HG03457 (cell line): Measurements from ENCODE around the gene ISL1.

Experiments
- ATAC-seq: cut with Tn5 transposase; IDR thresholded peaks from one replicate; pipeline ENCODE4 v1.9.1; 2021; ENCODE audit warnings: moderate number of reproducible peaks; ENCODE audit not compliant: unreplicated experiment

Gene ISL1

DNA sequence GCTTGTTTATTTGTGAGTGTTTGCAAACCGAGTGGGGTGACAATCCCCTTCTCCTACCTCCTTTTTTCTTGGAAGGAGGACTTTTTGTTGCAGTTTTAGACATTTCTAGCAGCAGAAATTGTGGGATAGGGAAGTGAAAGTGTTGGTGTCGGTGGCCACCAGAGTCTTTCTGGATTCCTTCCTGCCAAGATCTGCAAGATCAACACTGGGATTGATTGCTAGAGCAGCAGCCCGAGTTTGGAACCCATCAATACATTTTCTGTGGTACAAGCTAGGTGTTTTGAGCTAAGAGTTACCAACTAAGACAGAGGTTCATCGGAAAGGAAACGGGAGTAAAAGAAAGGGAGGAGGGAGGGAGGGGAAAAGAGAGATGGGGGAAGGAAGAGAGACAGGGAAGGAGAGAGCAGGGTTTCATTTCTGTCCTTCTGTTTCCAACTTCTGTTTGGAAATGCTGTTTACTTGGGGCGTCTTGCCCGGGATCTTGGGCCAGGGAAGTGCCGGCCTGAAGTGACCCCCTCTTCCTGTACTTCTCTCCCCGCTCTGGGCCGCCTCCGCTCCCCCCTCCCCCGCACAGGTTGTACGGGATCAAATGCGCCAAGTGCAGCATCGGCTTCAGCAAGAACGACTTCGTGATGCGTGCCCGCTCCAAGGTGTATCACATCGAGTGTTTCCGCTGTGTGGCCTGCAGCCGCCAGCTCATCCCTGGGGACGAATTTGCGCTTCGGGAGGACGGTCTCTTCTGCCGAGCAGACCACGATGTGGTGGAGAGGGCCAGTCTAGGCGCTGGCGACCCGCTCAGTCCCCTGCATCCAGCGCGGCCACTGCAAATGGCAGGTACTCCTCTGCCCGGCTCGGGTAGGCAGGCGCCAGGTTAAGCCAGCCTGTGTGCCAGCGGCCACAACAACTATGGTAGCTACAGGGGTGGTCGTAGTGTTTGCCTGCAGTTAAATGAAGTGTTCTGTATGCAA, 4.0 kb downstream of the ISL1 start:
- no peak for ATAC-seq

DNA sequence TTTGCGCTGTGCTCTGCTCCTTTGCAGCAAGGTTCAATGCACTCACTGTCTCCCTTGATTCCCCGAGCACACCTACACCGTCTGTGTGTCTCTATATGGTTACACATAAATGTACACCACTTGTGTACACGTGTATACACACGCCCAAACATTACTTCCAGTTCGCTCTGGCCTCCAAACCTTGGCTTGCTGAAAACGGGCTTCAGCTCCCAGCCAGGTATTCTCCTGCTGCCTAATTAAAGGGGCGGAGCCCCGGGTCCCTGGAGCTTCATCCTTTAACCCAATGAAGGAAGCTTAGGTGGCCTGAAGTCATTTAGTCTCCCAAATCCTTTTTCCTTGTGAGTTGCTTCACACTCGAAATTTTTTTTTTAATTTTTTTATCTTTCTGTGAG, 4.6 kb downstream of the ISL1 start:
- ATAC-seq = no peak

DNA sequence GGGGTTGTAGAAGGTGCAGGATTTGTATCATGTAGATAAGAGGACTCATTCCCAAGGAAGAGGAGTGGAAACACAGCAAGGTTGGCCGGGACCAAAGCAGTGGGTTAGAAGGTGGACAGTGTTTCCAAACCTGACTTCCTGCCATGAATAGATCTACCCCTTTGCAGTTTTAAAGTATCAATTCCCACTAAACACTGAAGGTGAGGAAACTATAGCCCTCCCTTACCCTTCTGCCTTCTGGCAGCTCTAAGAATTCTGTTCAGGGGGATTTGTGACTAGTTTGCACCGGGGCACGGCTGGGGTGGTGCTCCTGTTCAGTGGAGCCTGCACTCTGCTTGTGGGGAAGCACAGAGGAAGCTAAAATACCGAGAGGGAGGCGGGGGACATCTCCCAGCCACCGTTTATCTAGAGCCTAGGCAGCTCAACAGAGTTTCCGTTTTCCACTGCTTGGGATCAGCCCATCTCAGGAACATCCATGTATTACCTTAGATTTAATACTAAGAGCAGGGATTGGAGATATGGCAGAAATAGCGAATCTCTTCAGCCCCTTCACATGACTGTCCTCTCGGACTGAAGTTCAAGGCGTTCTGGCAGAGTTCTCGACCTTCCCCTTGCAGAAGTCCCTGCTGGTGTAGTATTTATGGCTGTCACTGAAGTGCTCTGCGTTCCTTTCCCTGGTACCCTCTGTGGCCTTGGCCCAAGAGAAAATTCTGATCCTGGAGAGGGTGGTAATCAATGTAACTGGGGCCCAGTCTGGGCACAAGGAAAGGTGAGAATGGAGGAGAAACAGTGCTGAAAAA, 5.4 kb downstream of the ISL1 start:
- no peak for ATAC-seq

DNA sequence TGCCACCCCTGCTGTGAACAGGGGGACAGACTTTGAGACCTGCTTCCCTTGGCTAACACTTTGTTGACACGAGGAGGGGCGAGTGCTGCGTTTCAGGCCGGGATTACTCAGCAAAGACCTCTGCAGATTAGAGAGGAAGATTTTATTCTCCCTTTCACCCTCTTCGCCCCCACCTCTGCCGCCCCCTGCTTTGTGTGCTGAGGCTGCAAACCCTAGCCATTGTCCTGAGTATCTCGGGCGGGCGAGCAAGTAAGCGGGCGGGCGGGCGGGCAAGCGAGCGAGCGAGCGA, 6.0 kb downstream of the ISL1 start:
- ATAC-seq = no peak

DNA sequence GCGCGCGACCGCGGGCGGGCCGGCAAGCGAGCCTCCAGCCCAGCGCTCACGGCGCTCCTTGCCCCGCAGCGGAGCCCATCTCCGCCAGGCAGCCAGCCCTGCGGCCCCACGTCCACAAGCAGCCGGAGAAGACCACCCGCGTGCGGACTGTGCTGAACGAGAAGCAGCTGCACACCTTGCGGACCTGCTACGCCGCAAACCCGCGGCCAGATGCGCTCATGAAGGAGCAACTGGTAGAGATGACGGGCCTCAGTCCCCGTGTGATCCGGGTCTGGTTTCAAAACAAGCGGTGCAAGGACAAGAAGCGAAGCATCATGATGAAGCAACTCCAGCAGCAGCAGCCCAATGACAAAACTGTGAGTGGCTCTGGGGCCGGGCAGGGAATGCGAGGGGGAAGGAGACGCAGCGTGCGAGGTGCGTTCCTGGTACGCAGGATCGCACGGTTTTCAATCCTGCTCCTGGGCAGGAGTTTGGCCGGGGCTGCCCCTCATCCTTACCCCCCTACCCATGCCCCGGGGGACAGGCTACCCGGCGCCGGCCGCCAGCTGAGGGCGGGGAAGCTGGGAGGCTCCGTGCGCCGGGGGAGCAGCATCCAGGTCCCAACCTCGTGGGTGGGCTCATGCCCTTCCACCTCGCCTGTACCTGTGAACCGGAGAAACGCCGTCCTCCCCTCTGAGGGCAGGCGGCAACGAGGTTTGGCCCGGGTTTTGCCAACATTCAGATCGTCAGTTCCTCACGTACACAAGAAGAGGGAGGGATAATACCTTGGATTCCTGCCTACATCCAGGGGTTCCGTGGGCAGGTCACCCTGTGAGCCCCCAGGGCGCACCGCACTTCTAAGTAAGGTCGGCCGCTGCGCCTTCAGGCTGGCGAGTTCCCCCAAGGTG, 6.6 kb downstream of the ISL1 start:
- ATAC-seq = no peak

DNA sequence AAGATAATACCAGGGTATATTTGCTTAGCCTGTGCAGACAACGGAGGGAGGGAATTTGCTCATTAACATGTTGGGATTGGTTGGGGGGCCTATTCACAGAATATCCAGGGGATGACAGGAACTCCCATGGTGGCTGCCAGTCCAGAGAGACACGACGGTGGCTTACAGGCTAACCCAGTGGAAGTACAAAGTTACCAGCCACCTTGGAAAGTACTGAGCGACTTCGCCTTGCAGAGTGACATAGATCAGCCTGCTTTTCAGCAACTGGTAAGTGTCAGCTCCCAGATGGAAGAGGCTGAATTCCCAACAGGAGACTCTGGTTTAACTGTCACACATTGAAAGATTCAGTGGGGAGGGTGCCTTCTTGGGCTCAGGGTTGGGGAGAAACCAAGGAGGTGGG, 7.9 kb downstream of the ISL1 start:
- ATAC-seq = no peak

DNA sequence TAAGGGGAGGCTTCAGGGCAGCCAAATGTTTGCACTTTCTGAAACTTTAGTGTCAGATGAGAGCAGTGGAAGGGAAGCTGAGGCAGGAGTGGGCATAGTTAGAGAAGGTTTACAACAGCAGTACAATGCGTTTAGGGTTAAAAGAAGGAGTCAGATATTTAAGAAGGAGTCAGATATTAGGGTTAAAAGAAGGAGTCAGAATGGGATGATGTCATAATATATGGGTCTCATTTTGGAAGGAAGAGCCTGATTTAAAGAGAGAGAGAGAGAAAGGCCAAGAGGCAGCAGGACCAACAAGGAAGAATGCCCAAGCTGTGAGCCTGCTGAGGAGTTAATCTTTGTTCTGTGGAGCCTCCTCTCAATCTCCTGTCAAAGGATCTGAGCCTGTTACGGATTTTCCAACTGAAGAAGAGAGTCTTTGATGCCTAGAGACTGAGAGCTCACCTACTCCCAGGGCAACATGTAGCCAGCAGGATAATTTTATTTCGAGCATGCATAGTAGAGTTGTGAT, 9.5 kb downstream of the ISL1 start:
- no peak for ATAC-seq

DNA sequence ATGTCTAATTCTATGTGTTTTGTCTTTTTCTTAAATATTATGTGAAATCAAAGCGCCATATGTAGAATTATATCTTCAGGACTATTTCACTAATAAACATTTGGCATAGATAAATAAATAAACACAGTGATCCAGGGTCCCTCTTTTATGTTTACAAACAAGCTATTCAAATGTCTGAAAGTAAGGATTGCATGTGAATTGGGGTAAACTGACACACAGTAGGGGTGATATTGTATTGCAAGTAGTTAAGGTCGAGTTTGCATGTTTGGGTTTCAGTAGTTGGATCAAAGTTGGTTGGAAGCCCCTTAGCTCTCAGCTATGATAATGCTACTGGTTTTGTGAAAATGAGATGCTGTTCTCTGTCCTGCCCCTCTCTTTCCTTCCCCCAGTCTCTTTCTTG, 11.4 kb downstream of the ISL1 start:
- ATAC-seq = no peak

DNA sequence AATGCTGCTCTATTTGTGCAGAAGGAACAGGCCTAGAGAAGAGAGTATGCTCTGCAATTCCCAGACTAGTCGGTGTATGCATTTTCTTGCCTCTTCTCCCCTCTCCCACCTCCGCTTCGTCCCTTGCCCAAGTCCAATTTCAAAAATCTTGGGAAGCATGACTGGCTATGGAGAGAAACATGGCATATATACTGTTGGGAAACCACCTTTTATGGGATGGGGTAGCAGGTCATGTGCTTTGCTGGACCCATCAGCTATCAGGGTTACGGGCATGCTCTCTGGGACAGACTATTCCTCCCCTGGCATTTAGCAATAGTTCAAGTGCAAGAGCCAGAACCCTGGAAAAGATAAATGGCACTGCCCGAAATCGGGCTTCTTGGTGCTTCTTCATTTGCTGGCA, 12.0 kb downstream of the ISL1 start:
- no peak for ATAC-seq

DNA sequence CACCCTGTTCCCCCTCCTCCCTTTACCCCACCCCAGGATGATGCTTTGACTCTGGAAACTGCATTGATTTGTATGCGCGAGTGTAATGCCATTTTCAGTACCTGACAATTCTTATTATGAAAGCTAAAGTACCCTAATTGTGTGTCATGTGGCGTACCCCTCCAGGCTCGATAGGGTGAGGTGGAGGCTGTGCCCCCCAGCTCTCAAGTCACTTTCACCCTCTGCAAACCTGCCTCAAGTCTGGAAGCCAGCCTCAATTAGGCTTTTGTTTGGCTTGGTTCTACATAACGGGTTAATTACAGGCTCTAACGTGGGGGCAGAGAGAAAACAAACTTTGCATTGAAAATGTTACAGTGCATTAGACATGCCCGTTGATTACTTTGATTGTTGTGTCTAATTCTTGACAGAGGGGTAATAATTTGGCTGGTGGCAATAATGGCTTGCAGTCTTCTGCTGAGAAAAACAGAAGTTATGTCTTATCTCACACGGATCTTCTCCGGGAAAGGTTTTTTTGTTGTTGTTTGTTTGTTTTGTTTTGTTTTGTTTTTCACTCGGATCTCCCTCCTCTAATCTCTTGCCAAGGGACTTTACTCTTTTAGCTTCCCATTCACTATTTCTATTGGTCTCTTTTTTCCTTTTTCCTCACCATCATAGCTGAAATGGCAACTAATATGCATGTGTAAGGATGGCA, 12.6 kb downstream of the ISL1 start:
- ATAC-seq = no peak

DNA sequence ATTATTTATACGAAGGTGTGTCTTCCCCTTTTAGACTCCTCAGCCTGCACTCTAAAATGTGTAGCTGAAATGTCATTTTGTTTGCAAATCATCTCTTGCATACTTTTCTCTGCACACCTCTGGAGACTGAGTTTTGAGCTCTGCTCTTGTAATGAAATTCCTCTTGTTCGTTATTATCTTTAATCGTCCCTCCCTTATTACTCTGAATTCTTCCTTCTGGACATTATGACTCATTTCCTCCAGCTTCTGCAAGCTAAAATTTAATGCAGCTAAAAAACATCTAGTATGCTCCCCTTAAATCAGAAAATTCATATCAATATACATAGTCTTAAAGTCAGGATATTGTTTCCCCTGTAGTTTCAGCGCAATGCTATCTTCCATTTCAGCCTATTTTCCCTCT, 13.5 kb downstream of the ISL1 start:
- no peak for ATAC-seq

DNA sequence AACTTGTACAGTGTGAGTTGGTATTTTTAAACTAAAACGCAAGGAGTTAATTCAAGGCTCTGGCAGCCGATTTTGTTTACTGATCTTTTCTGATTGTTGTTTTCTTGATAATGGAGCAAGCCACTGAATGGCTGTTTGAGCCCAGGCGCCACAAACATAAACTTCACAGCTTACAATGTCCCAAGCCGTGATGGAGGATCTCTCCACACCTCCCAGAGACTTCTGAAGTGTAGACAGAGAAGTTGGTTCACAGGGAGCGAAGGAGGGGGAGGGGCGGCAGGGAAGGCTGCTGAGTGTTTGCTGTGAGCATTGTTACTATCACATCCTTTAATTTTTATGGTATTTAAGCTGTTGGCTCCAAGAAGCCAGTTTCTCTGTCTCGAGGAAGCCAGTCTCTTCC, 14.7 kb downstream of the ISL1 start:
- ATAC-seq = no peak

DNA sequence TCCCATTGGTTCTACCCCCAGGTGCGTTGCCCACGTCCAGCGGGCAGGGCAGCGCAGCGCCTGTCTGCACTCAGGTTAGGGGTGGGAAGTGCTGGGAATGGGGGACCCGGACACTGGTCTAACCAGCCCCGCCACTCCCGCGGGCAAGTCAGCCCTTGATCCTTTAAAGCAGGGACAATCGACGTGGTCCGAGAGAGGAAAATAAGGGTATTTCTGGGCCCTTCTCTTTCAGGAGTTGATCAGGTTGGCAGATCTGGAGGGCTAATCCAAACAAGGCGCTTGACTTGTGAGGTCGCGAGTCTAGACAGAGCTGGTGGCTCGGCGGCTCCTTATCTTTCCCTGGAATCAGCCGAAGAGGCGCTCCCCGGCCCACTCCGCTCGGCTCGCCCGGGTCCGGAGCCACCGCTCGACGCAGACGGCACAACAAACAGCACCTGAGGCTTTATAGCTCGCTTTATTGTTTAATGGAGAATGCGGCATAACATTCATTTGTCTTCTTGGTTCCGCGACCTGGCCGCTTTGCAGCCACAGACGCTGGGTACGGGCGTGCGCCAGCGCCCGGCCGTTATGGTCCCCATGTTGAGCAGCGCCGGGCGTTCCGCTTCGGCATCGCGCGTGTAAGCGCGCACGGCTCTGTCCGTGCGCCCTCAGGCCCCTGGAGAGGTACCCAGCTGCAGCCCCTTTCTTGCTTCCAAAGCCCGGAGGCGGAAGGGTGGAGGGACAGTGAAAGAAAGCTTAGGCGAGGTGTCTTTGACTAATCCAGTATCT, 15.8 kb downstream of the ISL1 start:
- no peak for ATAC-seq

DNA sequence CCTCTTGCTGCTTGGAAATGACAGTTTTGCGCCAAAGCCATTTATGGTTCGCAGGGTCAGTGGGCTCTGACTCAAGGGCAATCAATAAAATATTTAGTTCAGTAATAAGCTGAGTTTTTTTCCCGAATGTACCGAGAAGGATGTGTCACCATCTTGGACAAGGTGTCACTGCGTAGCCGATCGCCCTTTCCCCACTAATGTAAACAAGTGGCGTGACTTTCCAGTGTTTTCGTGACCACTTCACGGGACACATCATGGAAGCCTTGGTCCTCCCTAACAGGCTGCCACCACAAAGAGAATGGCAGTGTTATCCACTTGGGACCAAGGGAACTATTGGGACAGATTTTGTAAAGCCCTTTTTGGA, 16.4 kb downstream of the ISL1 start:
- ATAC-seq = no peak

DNA sequence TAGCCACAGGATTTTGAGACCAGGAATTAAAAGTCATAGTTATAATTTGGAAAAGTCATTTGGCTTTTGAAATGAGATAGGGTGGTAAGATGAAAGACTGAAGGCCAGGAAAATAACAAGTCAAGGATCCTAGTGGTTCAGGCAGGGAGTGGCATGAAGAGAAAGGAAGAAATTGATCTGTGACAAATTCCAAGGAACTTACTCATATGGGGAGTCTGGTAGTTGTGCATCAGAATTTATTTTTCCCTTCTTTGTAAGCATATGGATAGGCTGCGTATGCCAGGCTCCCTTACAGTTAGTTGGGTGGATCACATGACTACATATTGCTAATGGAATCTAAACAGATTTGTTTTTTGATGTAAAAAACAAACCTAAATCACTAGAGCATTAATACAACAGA, 21.0 kb downstream of the ISL1 start:
- no peak for ATAC-seq

DNA sequence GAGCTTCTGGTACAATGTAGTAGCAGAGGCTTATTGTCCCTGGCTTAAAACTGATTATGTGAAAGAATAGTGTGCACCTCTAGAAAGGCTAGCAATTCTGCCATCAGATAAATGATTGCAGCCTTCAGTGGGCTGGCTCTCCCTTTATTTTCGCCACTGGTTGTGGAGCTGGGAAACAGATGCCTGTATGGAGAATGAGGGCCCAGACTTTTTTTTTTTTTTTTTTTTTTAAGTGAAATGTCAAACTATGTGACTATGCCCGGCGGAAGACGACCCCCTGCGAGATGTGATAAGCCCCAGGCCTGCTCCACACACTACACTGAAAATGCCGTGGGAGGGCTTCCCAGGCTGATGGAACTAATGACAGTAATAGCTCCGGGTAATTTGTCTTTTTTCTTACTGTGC, 28.7 kb downstream of the ISL1 start:
- no peak for ATAC-seq

DNA sequence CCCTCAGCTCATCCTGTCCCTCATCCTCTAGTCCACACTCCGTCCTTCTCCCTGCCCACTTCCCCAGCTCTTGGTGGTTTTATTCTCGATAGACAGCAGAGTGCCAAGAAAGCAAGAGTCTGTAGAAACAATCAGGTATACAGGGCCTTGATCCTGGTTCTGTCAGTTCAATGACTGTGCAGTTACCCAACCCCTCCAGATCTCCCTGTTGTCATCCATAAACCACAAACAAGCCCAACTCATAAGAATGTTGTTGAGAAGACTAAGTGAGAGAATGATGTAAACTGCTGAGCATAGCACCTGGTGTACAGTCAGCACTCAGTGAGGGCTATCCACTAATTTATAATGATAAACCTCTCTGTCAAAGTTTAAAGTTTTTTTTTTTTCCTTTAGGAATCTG, 31.3 kb downstream of the ISL1 start:
- no peak for ATAC-seq

DNA sequence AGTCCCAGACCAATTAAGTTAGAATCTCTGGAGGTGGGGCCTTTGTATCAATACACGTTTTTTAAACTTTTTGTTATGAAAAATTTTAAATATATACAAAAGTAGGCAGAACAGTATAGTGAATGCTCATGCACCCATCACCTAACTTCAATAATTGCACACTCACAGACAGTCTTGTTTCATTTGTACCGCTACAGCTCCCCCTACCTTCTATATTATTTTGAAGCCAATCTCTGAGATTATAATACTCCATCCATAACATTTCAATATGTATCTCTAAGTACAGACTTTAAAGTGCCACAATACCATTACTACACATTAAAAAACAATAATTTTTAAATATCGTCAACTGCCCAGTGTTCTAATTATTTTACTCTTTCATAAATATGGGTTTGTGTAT, 32.9 kb downstream of the ISL1 start:
- no peak for ATAC-seq

DNA sequence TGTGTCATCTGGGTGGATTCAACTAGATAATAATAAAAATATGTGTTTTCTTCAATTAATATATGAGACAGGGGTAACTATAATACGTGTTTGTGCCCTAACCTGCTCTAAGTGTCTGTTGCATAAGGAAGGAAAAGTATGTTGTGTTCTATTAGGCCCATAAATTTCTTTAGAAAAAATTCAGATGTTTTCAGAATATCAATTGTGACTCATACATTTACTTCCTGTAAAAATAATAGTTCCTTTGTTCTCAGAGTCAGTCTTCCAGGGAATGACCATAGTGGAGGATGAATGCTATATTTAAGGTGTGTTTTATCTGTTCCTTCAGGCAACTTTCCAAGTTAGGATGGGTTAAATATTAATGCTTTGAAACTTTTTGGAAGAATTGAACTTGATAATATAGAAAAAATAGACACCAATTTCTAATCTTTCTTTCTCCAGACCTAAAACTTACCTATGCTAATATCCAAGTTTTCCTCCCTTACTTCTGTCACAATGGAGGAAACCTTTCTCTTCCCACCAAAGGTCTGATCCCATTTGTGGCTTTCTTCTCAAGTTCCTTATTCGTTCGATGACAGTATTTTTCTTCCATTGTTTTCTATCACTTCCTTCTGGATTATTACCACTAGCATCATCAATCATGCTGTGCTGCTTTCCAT, 49.9 kb downstream of the ISL1 start:
- no peak for ATAC-seq
